H9 (cell line): ENCODE data around the gene OSBPL9. TPM values are rescaled to one million over a fixed set of nuclear protein-coding genes. Genes with fewer than 3 reads are reported as not detected.

Source experiments
- DNase-seq: peaks from one replicate; pipeline ENCODE4 v3.0.0-alpha.2; 2017
- H2AFZ ChIP-seq: one replicate; pipeline ENCODE4 v1.6.1; 2013; ENCODE audit warnings: mild to moderate bottlenecking, low read length, control low read depth, moderate library complexity
- H2AK5ac ChIP-seq: 2 replicates; pipeline ENCODE4 v1.6.1; 2013; ENCODE audit warnings: low read length, control low read depth, mixed read lengths; ENCODE audit not compliant: insufficient read length
- H2BK120ac ChIP-seq: one replicate; pipeline ENCODE4 v1.6.1; 2013; ENCODE audit warnings: low read depth, mild to moderate bottlenecking, low read length, control low read depth, inconsistent platforms; ENCODE audit not compliant: poor library complexity, severe bottlenecking
- H2BK12ac ChIP-seq: 2 replicates; pipeline ENCODE4 v1.6.1; 2013; ENCODE audit warnings: low read length, control low read depth, mixed read lengths, low read depth; ENCODE audit not compliant: insufficient read length
- H2BK15ac ChIP-seq: 2 replicates; pipeline ENCODE4 v1.6.1; 2013; ENCODE audit warnings: low read depth, low read length, control low read depth
- H2BK20ac ChIP-seq: one replicate; pipeline ENCODE4 v1.6.1; 2013; ENCODE audit warnings: low read depth, mild to moderate bottlenecking, low read length, control low read depth, inconsistent platforms; ENCODE audit not compliant: poor library complexity, severe bottlenecking
- H2BK5ac ChIP-seq: 2 replicates; pipeline ENCODE4 v1.6.1; 2013; ENCODE audit warnings: low read length, control low read depth, mixed read lengths; ENCODE audit not compliant: insufficient read length
- H3K14ac ChIP-seq: 2 replicates; pipeline ENCODE4 v1.6.1; 2013; ENCODE audit warnings: low read length, control low read depth; ENCODE audit not compliant: insufficient read depth
- H3K18ac ChIP-seq: 2 replicates; pipeline ENCODE4 v1.6.1; 2013; ENCODE audit warnings: low read depth, mild to moderate bottlenecking, mixed read lengths, low read length, control low read depth; ENCODE audit not compliant: insufficient read length
- H3K23ac ChIP-seq: 2 replicates; pipeline ENCODE4 v1.6.1; 2013; ENCODE audit warnings: low read length, control low read depth, mixed read lengths, low read depth; ENCODE audit not compliant: insufficient read length
- H3K23me2 ChIP-seq: 2 replicates; pipeline ENCODE4 v1.6.1; 2013; ENCODE audit warnings: low read depth, mild to moderate bottlenecking, mixed read lengths, low read length, control low read depth; ENCODE audit not compliant: insufficient read length, poor library complexity, severe bottlenecking
- H3K27ac ChIP-seq: 2 replicates; pipeline ENCODE4 v1.5.1; 2013; ENCODE audit warnings: low read length, control low read depth, mixed read lengths, low read depth; ENCODE audit not compliant: insufficient read length
- H3K27me3 ChIP-seq: 2 replicates; pipeline ENCODE4 v1.6.1; 2013; ENCODE audit warnings: low read length, control low read depth, inconsistent platforms; ENCODE audit not compliant: insufficient read depth
- H3K4ac ChIP-seq: 2 replicates; pipeline ENCODE4 v1.6.1; 2013; ENCODE audit warnings: low read depth, mild to moderate bottlenecking, control low read depth, inconsistent platforms, low read length, moderate library complexity
- H3K4me1 ChIP-seq: 2 replicates; pipeline ENCODE4 v1.6.1; 2013; ENCODE audit warnings: low read length, control low read depth, inconsistent platforms; ENCODE audit not compliant: insufficient read depth
- H3K4me2 ChIP-seq: 2 replicates; pipeline ENCODE4 v1.6.1; 2013; ENCODE audit warnings: low read length, control low read depth, mixed read lengths; ENCODE audit not compliant: insufficient read length, insufficient read depth
- H3K56ac ChIP-seq: 2 replicates; pipeline ENCODE4 v1.6.1; 2013; ENCODE audit warnings: low read depth, mild to moderate bottlenecking, mixed read lengths, low read length, control low read depth; ENCODE audit not compliant: insufficient read length
- H3K79me1 ChIP-seq: 2 replicates; pipeline ENCODE4 v1.6.1; 2013; ENCODE audit warnings: low read depth, mild to moderate bottlenecking, moderate library complexity, low read length, control low read depth, inconsistent platforms; ENCODE audit not compliant: insufficient read depth, poor library complexity, severe bottlenecking
- H3K79me2 ChIP-seq: 2 replicates; pipeline ENCODE4 v1.6.1; 2013; ENCODE audit warnings: low read length, control low read depth, inconsistent platforms; ENCODE audit not compliant: insufficient read depth
- H3K9ac ChIP-seq: 2 replicates; pipeline ENCODE4 v1.6.1; 2013; ENCODE audit warnings: low read length, control low read depth, mixed read lengths; ENCODE audit not compliant: insufficient read length; ENCODE audit errors: extremely low read depth
- H3K9me3 ChIP-seq: one replicate; pipeline ENCODE4 v1.6.1; 2013; ENCODE audit warnings: low read depth, low read length, inconsistent platforms; ENCODE audit not compliant: control insufficient read depth
- H3T11ph ChIP-seq: one replicate; pipeline ENCODE4 v1.6.1; 2013; ENCODE audit warnings: mild to moderate bottlenecking, low read length, control low read depth, inconsistent platforms
- H4K20me1 ChIP-seq: one replicate; pipeline ENCODE4 v1.6.1; 2013; ENCODE audit not compliant: control insufficient read depth, insufficient read length, insufficient read depth
- H4K5ac ChIP-seq: 2 replicates; pipeline ENCODE4 v1.6.1; 2013; ENCODE audit warnings: low read depth, mild to moderate bottlenecking, mixed read lengths, low read length, control low read depth; ENCODE audit not compliant: insufficient read length
- H4K8ac ChIP-seq: replicated peaks from 2 replicates; pipeline ENCODE4 v1.6.1; 2013; ENCODE audit warnings: low read length, control low read depth, mixed read lengths, low read depth; ENCODE audit not compliant: insufficient read length
- H4K91ac ChIP-seq: 2 replicates; pipeline ENCODE4 v1.6.1; 2013; ENCODE audit warnings: low read depth, mild to moderate bottlenecking, moderate library complexity, mixed read lengths, low read length, control low read depth; ENCODE audit not compliant: insufficient read length
- H3K27ac Mint-ChIP-seq, 3 experiments: 2 replicates in 2 of 3; 3 replicates in 1 of 3; pipeline ENCODE4 v1.8.0; 2020 to 2021; ENCODE audit warnings: mixed read lengths in 3 of 3, mild to moderate bottlenecking in 1 of 3, moderate library complexity in 1 of 3
- H3K27me3 Mint-ChIP-seq: 2 replicates; pipeline ENCODE4 v1.8.0; 2021; ENCODE audit warnings: low read depth, mild to moderate bottlenecking, moderate library complexity, mixed read lengths
- H3K36me3 Mint-ChIP-seq, 3 experiments: 2 replicates in 2 of 3; 3 replicates in 1 of 3; pipeline ENCODE4 v1.8.0; 2020 to 2021; ENCODE audit warnings: low read depth in 3 of 3, mixed read lengths in 3 of 3; ENCODE audit not compliant: insufficient read depth in 1 of 3
- H3K4me1 Mint-ChIP-seq, 2 experiments: 2 replicates each; pipeline ENCODE4 v1.8.0; 2020; ENCODE audit warnings: mixed read lengths in 2 of 2
- H3K4me3 Mint-ChIP-seq, 2 experiments: 2 replicates in 1 of 2; 3 replicates in 1 of 2; pipeline ENCODE4 v1.8.0; 2020 to 2021; ENCODE audit warnings: mild to moderate bottlenecking in 2 of 2, mixed read lengths in 2 of 2, moderate library complexity in 1 of 2
- H3K9me3 Mint-ChIP-seq, 2 experiments: 2 replicates in 1 of 2; 3 replicates in 1 of 2; pipeline ENCODE4 v1.8.0; 2020; ENCODE audit warnings: mild to moderate bottlenecking in 2 of 2, mixed read lengths in 2 of 2, moderate library complexity in 1 of 2
- CTCF ChIP-seq: fragments of 200-600 bp; sonication (generic); conservative IDR thresholded peaks from 3 replicates; pipeline ENCODE4 v1.8.0; 2021; ENCODE audit warnings: antibody characterized with exemption, mild to moderate bottlenecking
- WGBS: extraction: QIAGEN DNeasy Blood & Tissue Kit; methylation state at CpG from one replicate; pipeline ENCODE4 v1.1.7; 2013; ENCODE audit warnings: missing lambda C conversion rate, low lambda C conversion rate, mixed read lengths; ENCODE audit not compliant: insufficient read length; ENCODE audit errors: extremely low coverage; 5-methylcytosine and 5-hydroxymethylcytosine counted together
- total RNA-seq: library from RNA; stranded (reverse); gene quantifications from 2 replicates; pipeline ENCODE4 v1.2.1, GENCODE V29; 2021

OSBPL9 gene
- total RNA-seq, 1 experiment from 2014 or later: 76.7 TPM

GRCh38 chr1:51621161-51621560 lies 4.3 kb downstream of the OSBPL9 start:
- Histone ChIP-seq H3K14ac (no peak overlapping the region), H4K20me1 (no peaks in the 10 kb centered on the region), H3K9me3 (no peaks in the 10 kb centered on the region), H3K4me2 (no peak overlapping the region), H3K56ac (no peak overlapping the region), H2BK120ac (no peak overlapping the region), H3K23me2 (peaks cover 7% of the 10 kb centered on the region), H3K27me3 (no peaks in the 10 kb centered on the region), H3K23ac (no peak overlapping the region), H3K9ac (no peak overlapping the region), H2BK5ac (no peak overlapping the region), H3K27ac (no peak overlapping the region), H2AK5ac (no peak overlapping the region), H2AFZ (no peak overlapping the region), H2BK20ac (no peak overlapping the region), H3K79me2 (no peaks in the 10 kb centered on the region; the same call in 1 of the 2 replicates), H3K4me1 (no peaks in the 10 kb centered on the region; the same call in 1 of the 2 replicates), H2BK15ac (no peak overlapping the region), H4K5ac (no peak overlapping the region), H3T11ph (no peak overlapping the region), H3K79me1 (peaks cover 3% of the 10 kb centered on the region), H4K91ac (no peak overlapping the region), H2BK12ac (no peak overlapping the region), H3K18ac (no peak overlapping the region), H4K8ac (no peak overlapping the region), H3K4ac (no peak overlapping the region)
- Mint-ChIP-seq H3K27me3 (no peaks in the 10 kb centered on the region), H3K36me3 (no peaks in the 10 kb centered on the region), H3K4me1 (peaks cover 22 to 23% of the 10 kb centered on the region in 2 experiments), H3K9me3 (no peaks in the 10 kb centered on the region), H3K27ac (peak overlapping the region in 1 of 3 experiments; percentile 44; a peak in 2 of 7 replicates), H3K4me3 (no peak overlapping the region)
- WGBS: no CpG with 5 or more reads among the region's 7 CpGs
- DNase-seq: peak; percentile 33
- no peak for TF ChIP-seq CTCF
